Stimulated activated naive CD8-positive, alpha-beta T cell treated with anti-CD3 and anti-CD28 coated beads, Interleukin-15, Interleukin-2, amounts not matched to agents 100 U/mL and 50 U/mL, for 24 hours (primary cell): Measurements from ENCODE around the gene LPP.
A peak's percentile ranks its signal among the peaks of the same experiment; 100 is the strongest.

ENCODE experiments used
- ATAC-seq: fragments of 150-1000 bp; cut with Tn5 transposase; one replicate; pipeline ENCODE4 v1.10.0; 2021
- DNase-seq: peaks from one replicate; pipeline ENCODE4 v3.0.0; 2021

LPP gene

DNA sequence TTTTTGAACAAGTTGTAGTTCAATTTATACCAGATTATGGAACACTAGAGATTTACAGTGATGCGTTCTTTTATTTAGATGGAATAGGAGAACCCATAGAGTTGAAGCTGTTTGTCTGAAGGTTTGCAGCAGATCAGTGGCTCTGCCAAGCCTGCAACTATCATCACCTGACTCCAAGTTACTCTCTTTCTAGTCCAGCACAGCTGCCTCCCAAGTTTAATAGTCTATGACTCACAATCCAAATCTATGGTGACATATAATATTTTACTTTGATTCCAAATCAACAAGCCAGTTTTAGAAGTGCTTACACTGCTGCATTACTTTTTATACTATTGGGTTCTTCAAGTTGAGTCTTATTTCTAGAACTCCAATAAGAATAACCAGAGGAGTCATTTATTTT, 400.4 kb downstream of the LPP start:
- DNase-seq (no peak), ATAC-seq (no peak)

- DNase-seq (no peak), ATAC-seq (no peak)
Observed at GRCh38 chr3:188557235-188557634, 403.3 kb downstream of the LPP start.

- DNase-seq (no peak), ATAC-seq (peak; percentile 59)
Observed at GRCh38 chr3:188558343-188559071, 404.6 kb downstream of the LPP start.

GRCh38 chr3:188559072-188559429, 405.1 kb downstream of the LPP start:
- DNase-seq = no peak
- no peak for ATAC-seq

- DNase-seq (no peak), ATAC-seq (no peak)
Observed at GRCh38 chr3:188559856-188560255, 405.9 kb downstream of the LPP start.

DNA sequence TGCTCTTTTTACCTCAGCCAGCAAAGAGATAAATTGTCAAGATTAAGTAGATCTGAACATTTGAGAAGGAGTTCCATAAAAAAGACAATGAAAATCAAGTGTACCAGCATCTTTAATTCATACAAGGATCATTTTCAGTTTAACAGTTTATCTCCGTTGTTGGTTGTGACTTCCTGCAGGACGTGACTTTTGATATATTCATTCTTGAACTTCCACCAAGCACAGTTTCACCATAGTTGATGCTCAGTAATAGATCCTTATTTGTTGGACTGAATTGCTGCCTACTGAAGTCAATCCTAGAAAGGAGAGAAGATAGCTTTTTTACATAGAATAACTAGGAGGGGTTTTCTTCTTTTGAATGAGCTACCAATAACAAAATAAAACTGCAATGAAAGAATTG, 408.2 kb downstream of the LPP start:
- ATAC-seq (no peak), DNase-seq (no peak)

DNA sequence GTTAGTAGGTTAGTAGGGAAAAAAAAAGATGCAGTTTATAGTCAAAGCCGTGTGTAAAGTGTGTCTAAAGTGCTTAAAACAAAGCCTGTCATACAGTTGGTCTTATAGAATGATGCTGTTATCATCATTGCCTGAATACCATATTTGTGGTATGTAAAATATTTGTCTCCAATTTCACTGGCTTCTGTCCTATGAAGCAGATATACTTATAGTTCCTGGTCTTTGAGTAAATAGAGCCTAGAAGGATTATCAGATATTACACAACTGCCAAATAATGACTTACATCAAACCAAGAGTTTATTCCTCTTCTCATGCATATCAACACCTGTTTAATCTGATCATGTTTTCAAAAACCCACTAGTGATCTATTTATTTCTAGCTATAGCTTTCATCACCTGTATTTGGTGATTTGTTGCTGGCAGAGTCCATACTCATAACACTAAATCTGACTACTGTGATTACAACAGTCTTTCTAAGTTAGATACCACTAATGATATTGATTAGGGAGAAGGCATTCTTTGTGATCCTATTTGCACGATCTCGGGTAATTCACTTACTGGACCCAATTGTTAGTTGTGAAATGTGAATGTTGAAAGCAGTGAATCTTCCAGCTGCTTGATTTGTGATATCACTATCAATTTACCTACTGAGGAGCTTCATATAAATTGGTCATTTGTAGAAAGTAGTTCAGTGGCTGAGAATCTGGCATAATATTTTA, 413.7 kb downstream of the LPP start:
- DNase-seq (no peak), ATAC-seq (no peak)

- ATAC-seq (no peak), DNase-seq (no peak)
Observed at GRCh38 chr3:188568736-188569135, 414.8 kb downstream of the LPP start.

- ATAC-seq = no peak
- no peak for DNase-seq
Observed at GRCh38 chr3:188571531-188572095, 417.7 kb downstream of the LPP start.

DNA sequence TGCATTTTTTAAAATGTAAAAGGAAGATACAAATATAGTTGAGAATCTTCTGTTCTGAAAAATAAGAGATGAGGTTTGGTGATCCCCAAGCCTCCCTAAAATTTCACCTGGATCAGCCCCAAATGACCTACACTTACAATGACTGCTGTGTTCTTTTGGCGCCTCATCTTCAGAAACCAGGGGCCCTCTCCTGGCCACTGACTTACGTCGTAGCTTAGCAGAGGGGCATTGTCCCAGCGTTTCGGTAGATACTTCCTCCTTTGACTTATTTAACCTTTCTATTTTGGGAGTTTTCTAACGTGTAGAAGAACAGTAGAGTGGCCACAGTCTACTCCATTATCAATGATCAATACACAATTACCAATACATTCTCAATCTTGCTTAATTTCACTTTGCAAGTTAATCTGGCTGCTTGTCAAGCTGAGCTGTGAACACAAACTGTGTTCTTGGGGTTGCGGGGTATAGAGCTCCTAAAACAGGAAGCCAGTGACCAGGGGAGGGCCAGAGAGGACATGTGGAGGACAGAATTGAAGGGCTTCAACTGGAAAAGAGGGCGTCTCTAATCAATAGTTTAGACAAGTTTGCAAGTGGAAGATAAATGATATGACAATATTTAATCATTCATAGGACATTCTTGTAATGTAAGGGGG, 419.5 kb downstream of the LPP start:
- ATAC-seq (no peak), DNase-seq (no peak)

- ATAC-seq = no peak
- DNase-seq = no peak
Observed at GRCh38 chr3:188573956-188574355, 420.0 kb downstream of the LPP start.

DNA sequence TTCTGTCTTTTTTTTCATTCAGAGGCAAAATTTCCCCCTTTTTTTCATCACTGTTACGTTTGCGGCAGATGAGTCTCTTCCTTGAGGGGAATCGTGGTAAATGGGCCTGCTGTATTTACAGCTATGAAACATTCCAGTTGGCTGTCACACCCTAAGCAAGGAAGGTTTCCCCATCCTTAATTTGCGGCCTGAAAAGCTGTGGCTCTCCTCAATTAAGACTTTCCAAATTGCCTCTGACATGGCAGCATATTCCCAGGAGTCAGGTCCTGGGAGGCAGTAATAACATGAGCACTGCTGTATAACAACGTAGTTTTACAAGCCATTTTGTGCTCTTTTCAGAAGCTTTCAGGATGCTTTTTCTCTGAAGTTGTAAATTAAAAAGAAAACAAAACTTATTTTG, 420.9 kb downstream of the LPP start:
- no peak for DNase-seq
- no peak for ATAC-seq

DNA sequence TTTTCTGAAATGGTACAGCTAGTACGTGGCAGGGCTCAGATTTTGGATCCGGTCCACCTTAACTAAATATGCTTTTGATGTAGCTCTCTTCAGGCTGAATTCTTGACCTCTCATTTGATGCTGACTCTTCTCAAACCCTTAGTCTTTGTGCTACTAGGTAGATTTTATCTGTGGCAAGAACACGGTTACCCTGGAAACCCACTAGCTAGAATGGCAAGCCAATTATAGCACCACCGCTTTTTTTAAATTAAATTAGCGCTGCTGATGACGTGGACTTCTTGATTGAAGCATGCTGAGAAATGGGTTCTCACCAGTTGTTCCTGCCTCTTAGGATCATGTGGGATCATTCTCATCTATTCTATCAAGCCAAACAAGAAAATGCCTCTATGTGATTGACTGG, 421.5 kb downstream of the LPP start:
- ATAC-seq = no peak
- no peak for DNase-seq

DNA sequence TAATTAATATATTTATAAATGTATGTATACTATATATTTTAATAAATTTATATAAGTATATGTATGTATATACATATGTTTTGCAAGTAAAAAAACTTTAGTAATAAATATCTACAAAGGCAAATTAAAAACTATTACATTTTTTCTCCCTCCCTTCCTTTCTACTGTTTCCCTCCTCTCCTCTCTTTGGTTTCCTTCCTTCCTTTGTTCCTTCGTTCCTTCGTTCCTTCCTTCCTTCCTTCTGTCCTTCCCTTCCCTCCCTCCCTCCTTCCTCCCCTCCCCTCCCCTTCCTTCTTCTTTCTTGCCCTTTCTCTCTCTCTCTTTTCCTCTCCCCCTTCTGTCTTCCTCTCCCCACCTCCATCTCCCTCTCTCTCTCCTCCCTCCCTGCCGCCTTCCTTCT, 423.6 kb downstream of the LPP start:
- ATAC-seq (no peak), DNase-seq (no peak)

- peak; percentile 83 for ATAC-seq
- DNase-seq = peak; percentile 18
Observed at GRCh38 chr3:188578576-188579363, 424.8 kb downstream of the LPP start.

DNA sequence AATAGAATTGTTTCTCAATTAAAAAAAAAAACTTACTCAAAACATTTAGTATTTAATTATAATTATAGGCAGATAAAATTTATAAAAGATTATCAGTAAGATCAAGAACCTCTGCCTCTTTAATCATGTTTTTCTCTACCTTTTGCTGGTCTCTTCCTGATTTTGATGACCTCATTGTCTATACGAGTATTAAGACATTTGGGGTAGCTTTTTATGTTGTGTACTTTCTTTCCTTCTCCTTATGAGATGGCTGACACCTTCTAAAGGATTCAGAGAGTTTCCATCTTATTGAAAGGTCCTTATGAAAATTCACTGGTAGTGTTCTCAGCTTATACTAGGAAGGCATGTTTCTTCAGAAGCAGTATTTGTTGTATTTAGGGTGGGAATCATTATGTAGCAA, 426.3 kb downstream of the LPP start:
- ATAC-seq = no peak

DNA sequence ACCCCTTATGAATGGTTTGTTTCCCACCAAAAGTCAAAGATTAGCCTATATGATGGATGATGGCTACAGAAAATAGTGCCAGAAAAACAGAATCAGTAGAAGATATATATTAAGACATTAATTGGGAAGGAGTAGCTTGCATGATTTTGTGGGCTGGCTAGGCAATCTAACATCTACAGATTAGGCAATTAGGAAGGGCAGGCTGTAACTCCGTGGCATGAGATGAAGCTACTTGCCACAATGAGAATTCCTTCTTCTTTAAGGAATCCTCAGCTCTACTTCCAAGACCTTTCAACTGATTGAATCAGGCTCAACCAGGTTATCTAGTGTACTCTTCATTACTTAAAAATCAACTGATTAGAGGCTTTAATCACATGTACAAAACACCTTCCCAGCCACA, 426.7 kb downstream of the LPP start:
- DNase-seq (no peak), ATAC-seq (no peak)

More for the DNA sequence above, 426.3 kb downstream of the LPP start:
- no peak for DNase-seq

DNA sequence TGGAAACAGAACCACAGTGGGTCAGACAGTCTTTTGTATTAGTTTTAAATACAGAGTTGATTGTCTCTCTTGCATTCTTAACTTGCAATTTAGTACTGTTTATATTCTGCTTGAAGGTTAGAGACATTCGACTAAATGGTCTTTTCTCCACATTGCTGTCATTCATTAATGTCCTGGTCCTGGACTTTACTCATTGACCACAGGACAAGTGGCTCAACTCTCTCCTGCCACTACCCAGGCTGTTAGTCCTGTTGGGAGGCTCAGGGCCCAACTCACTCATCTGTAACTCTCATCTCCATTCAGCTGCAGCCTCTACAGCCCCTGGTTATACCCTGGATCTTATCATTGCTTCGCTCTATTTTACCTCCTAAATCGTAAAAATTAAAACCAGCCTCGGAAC, 427.4 kb downstream of the LPP start:
- DNase-seq (no peak), ATAC-seq (no peak)

DNA sequence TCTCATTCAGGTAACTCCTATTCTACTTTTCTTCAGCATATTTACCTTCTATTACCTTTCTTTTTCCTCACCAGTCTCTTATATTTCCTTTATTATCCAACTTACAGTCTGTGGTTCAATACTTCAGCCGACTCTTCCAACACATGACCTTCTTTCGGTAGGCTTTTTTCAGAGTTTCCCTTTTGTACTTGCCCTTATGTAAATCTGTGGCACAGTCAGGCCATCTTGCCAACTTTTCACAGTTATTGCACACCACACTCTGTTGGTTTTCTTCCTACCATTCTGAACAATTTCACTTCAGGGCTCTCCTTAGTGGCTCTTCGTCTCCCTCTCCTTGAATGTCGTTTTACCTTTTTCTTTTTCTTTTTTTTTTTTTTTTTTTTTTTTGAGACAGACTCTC, 427.8 kb downstream of the LPP start:
- DNase-seq = no peak

GRCh38 chr3:188583341-188584161, 429.6 kb downstream of the LPP start:
- peak; percentile 82 for ATAC-seq

More for the DNA sequence above, 427.8 kb downstream of the LPP start:
- no peak for ATAC-seq

DNA sequence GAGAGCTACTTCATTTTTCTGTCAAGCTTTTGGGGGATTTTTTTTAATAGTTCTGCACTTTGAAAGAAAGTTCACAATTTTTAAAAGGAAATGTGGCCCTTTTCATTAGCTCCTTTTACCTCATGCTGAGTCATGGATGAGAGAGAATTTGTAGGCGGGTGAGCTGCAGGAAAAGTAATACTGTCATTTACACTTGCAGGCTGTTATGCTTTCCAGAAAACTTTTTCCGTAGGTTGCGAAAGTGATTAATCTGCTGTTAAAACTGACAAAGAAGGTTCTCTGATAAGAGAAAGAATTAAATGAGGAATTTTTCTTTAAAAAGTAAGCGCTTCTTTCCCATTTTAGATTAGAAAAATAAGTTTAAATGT, 430.2 kb downstream of the LPP start:
- peak; percentile 14 for DNase-seq
- ATAC-seq = peak; percentile 63

More at GRCh38 chr3:188583341-188584161, 429.6 kb downstream of the LPP start:
- peak; percentile 43 for DNase-seq
